NCI-H2081 (cell line): ENCODE measurements around the gene TAGAP.

ENCODE experiments used
- DNase-seq, 2 experiments: peaks; one replicate each; lab custom pipeline; 2025; lab: John Stamatoyannopoulos, UW

The TAGAP gene

GRCh38 chr6:159071843-159072769 is 27.3 kb upstream of the TAGAP start:
- DNase-seq = no peak

GRCh38 chr6:159068904-159069578 is 24.2 kb upstream of the TAGAP start:
- no peak for DNase-seq

- DNase-seq = no peak
These were observed 22.5 kb upstream of the TAGAP start for GRCh38 chr6:159067334-159067733.

- no peak for DNase-seq
These were observed 21.7 kb upstream of the TAGAP start for GRCh38 chr6:159066483-159066882.

GRCh38 chr6:159065759-159066329 is 21.1 kb upstream of the TAGAP start:
- no peak for DNase-seq

- no peak for DNase-seq
These were observed 20.3 kb upstream of the TAGAP start for GRCh38 chr6:159065091-159065490.

- no peak for DNase-seq
These were observed 19.7 kb upstream of the TAGAP start for GRCh38 chr6:159064477-159064876.

GRCh38 chr6:159063549-159063948 is 18.8 kb upstream of the TAGAP start:
- DNase-seq = no peak

- no peak for DNase-seq
These were observed 18.2 kb upstream of the TAGAP start for GRCh38 chr6:159062976-159063375.

- DNase-seq = no peak
These were observed 17.8 kb upstream of the TAGAP start for GRCh38 chr6:159062564-159062945.

- DNase-seq = no peak
These were observed 17.2 kb upstream of the TAGAP start for GRCh38 chr6:159061805-159062563.

GRCh38 chr6:159061146-159061545 is 16.4 kb upstream of the TAGAP start:
- no peak for DNase-seq

GRCh38 chr6:159059885-159060506 is 15.2 kb upstream of the TAGAP start:
- no peak for DNase-seq

GRCh38 chr6:159059141-159059540 is 14.3 kb upstream of the TAGAP start:
- DNase-seq = no peak

GRCh38 chr6:159056899-159057298 is 12.1 kb upstream of the TAGAP start:
- DNase-seq = no peak

GRCh38 chr6:159056432-159056831 is 11.6 kb upstream of the TAGAP start:
- no peak for DNase-seq

- DNase-seq = no peak
These were observed 11.2 kb upstream of the TAGAP start for GRCh38 chr6:159056003-159056402.

- no peak for DNase-seq
These were observed 9.1 kb upstream of the TAGAP start for GRCh38 chr6:159053781-159054398.

GRCh38 chr6:159052720-159053119 is 7.9 kb upstream of the TAGAP start:
- no peak for DNase-seq

- DNase-seq = no peak
These were observed 3.3 kb upstream of the TAGAP start for GRCh38 chr6:159047891-159048685.
